Muscle layer of colon (tissue), 2 donors: ENCODE data around the gene KMT5C.

Source experiments
- H3K27ac ChIP-seq: one replicate; pipeline ENCODE4 v1.7.0; 2013; ENCODE audit warnings: low read depth, mild to moderate bottlenecking, low read length, moderate library complexity
- H3K27me3 ChIP-seq, 2 donors: one replicate each; pipeline ENCODE4 v1.7.0; 2013; ENCODE audit warnings: low read length in 2 of 2, mild to moderate bottlenecking in 2 of 2; ENCODE audit not compliant: insufficient read depth in 2 of 2, control insufficient read depth in 1 of 2
- H3K36me3 ChIP-seq: one replicate; pipeline ENCODE4 v1.7.0; 2013; ENCODE audit warnings: mild to moderate bottlenecking, low read length; ENCODE audit not compliant: insufficient read depth
- H3K4me1 ChIP-seq: one replicate; pipeline ENCODE4 v1.7.0; 2013; ENCODE audit warnings: mild to moderate bottlenecking, low read length; ENCODE audit not compliant: insufficient read depth
- H3K4me3 ChIP-seq, 2 donors: one replicate each; pipeline ENCODE4 v1.7.0; 2013; ENCODE audit warnings: low read length in 2 of 2, low read depth in 1 of 2, mild to moderate bottlenecking in 1 of 2, moderate library complexity in 1 of 2
- H3K9ac ChIP-seq: one replicate; pipeline ENCODE4 v1.7.0; 2013; ENCODE audit warnings: low read length
- H3K9me3 ChIP-seq: one replicate; pipeline ENCODE4 v1.7.0; 2013; ENCODE audit warnings: mild to moderate bottlenecking, low read length
- donor health status: abdominal sarcoma.
- donor health status: Adenocarcinoma of cecum.

KMT5C gene

DNA sequence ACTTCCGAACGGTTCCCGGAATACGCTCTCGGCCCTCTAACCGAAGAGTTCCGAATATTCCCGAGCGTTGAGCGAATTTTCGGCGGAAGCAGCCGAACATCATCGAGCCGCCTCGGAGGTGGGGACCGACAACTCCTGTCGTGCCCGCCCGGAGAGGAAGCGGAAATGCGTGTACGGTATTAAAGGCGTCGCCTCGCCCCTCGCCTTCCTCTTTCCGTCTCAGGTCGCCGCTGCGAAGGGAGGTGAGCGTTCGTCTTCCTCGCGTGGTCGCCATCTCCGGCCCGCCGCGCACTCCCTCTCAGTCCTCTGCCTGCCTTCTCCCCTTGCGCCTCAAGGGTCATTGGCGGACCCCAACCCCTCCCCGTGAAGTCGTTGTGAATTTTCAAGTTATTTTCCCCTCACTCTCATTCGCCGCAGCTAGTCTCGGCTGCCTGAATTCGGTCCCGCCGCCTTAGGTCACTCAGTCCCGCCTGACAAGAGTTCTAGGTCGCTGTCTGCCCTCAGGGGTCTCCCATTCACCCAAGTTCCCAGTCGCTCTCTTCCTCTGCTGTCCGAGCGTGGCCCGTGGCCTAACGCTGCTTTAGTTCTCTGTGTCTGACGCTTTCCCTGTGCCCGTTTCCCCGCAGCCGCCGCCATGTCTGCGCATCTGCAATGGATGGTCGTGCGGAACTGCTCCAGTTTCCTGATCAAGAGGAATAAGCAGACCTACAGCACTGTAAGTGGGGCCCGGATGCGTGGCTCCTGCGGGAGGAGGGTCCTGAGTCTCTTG lies 46.2 kb downstream of the KMT5C start, which contains the start of gene RPL28:
RPL28 (plus strand) TSS at position 209 of the 769 bp plus-strand sequence; CDS start at position 635, 426 bp downstream.
- Histone ChIP-seq H3K9me3 (no peaks in the 10 kb centered on the region), H3K27ac (peak within 1 kb of the TSS; percentile 89), H3K36me3 (peaks cover 44% of the 10 kb centered on the region), H3K4me3 (peak within 1 kb of the TSS; percentile 45 to 69), H3K9ac (peak within 1 kb of the TSS; percentile 91), H3K4me1 (peaks cover 40% of the 10 kb centered on the region), H3K27me3 (no peaks in the 10 kb centered on the region)

DNA sequence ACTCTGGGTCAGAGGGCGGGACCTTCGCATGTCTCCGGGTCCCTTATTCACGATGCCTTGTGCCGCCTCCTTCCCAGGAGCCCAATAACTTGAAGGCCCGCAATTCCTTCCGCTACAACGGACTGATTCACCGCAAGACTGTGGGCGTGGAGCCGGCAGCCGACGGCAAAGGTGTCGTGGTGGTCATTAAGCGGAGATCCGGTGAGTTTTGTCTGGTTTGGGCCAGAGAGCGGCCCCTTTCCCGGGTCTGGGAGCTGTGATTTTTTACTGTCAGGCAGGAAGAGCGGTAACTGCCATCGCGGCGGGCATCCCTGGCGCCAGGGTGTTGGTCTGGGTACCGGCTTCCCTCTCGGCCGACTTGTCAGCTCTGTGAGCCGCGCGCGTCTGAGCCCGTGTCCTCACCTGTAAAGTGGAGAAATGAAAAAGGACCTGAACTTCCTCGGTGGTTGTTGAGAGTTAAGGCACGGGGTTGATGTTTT lies 46.9 kb downstream of the KMT5C start:
- Histone ChIP-seq H3K4me3 (peak overlapping the region; percentile 45 to 69), H3K36me3 (peaks cover 50% of the 10 kb centered on the region), H3K9ac (peak overlapping the region; percentile 91), H3K4me1 (peaks cover 46% of the 10 kb centered on the region), H3K9me3 (no peaks in the 10 kb centered on the region), H3K27ac (peak overlapping the region; percentile 83), H3K27me3 (no peaks in the 10 kb centered on the region)

DNA sequence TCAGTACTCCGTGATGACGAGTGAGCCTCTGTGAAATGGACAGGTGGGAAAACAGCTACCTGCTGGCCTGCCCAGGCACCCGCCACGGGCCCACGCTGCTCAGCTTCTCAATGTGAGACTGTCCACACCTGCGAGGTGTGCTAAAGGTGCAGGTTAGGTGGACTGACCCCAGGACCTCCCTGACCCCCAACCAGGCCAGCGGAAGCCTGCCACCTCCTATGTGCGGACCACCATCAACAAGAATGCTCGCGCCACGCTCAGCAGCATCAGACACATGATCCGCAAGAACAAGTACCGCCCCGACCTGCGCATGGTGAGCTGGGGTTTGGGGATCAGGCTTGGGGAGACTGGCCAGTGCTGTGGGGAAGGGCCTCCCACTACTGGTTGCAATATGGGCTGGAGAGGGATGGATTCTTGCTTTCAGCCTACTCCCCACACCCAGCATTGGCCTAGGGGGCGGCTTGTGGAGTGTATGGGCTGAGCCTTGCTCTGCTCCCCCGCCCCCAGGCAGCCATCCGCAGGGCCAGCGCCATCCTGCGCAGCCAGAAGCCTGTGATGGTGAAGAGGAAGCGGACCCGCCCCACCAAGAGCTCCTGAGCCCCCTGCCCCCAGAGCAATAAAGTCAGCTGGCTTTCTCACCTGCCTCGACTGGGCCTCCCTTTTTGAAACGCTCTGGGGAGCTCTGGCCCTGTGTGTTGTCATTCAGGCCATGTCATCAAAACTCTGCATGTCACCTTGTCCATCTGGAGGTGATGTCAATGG lies 48.2 kb downstream of the KMT5C start:
- Histone ChIP-seq H3K9me3 (no peaks in the 10 kb centered on the region), H3K4me1 (peaks cover 46% of the 10 kb centered on the region), H3K9ac (peak overlapping the region; percentile 91), H3K27ac (no peak overlapping the region), H3K27me3 (no peaks in the 10 kb centered on the region), H3K4me3 (peak overlapping the region; percentile 45 to 69), H3K36me3 (peaks cover 55% of the 10 kb centered on the region)

- no peaks in the 10 kb centered on the region for H3K27me3 ChIP-seq
- H3K27ac ChIP-seq: no peak overlapping the region
- peaks cover 36% of the 10 kb centered on the region for H3K4me1 ChIP-seq
- H3K36me3 ChIP-seq: peaks cover 55% of the 10 kb centered on the region
- H3K4me3 ChIP-seq: no peak overlapping the region
- no peak overlapping the region for H3K9ac ChIP-seq
- H3K9me3 ChIP-seq: no peaks in the 10 kb centered on the region
These were observed 50.0 kb downstream of the KMT5C start for GRCh38 chr19:55389386-55390317.

DNA sequence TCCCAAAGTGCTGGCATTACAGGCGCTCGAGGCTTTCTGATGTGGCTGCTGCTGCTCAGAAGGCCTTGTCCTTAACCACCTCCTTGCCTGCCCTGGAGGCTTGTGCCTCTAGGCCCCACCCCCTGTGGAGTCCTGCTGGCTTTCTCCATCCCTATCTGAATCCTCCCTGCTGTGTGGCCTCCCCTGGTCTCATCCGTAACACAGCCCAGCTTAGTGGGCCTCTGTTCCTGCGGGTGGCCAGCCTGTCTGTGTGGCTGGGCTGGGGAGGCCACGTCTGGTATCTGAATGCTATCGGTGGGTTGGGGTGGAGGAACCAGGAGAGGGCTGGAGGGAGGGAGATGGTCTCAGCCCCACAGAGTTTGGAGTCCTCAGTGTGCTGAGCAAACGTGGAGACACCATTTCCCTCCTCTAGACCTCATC lies 50.8 kb downstream of the KMT5C start:
- Histone ChIP-seq H3K36me3 (peaks cover 55% of the 10 kb centered on the region), H3K27ac (no peak overlapping the region), H3K9me3 (no peaks in the 10 kb centered on the region), H3K9ac (no peak overlapping the region), H3K4me3 (no peak overlapping the region), H3K27me3 (no peaks in the 10 kb centered on the region), H3K4me1 (peaks cover 31% of the 10 kb centered on the region)

- Histone ChIP-seq H3K36me3 (peaks cover 55% of the 10 kb centered on the region), H3K27ac (no peak overlapping the region)
These were observed 51.6 kb downstream of the KMT5C start for GRCh38 chr19:55391191-55391670.

GRCh38 chr19:55391702-55392615 lies 52.3 kb downstream of the KMT5C start:
- no peaks in the 10 kb centered on the region for H3K9me3 ChIP-seq
- no peak overlapping the region for H3K9ac ChIP-seq
- peaks cover 26% of the 10 kb centered on the region for H3K4me1 ChIP-seq
- peaks cover 50% of the 10 kb centered on the region for H3K36me3 ChIP-seq
- no peak overlapping the region for H3K27ac ChIP-seq
- H3K27me3 ChIP-seq: no peaks in the 10 kb centered on the region
- no peak overlapping the region for H3K4me3 ChIP-seq

More at GRCh38 chr19:55391191-55391670, 51.6 kb downstream of the KMT5C start:
- Histone ChIP-seq H3K9ac (no peak overlapping the region), H3K4me3 (no peak overlapping the region), H3K9me3 (no peaks in the 10 kb centered on the region), H3K27me3 (no peaks in the 10 kb centered on the region), H3K4me1 (peaks cover 31% of the 10 kb centered on the region)

GRCh38 chr19:55392820-55393761 lies 53.4 kb downstream of the KMT5C start:
- no peak overlapping the region for H3K4me3 ChIP-seq
- no peak overlapping the region for H3K27ac ChIP-seq

More at GRCh38 chr19:55392820-55393761, 53.4 kb downstream of the KMT5C start:
- no peaks in the 10 kb centered on the region for H3K9me3 ChIP-seq
- H3K36me3 ChIP-seq: peaks cover 39% of the 10 kb centered on the region
- H3K9ac ChIP-seq: no peak overlapping the region
- no peaks in the 10 kb centered on the region for H3K27me3 ChIP-seq
- peaks cover 15% of the 10 kb centered on the region for H3K4me1 ChIP-seq
